Upper lobe of left lung (tissue), 4 donors: ENCODE data around the gene ATN1.

ENCODE experiments used
- CTCF ChIP-seq, 6 experiments: fragments of 450-650 bp in 4 of 6; fragments of 200-600 bp in 2 of 6; sonication (generic) in 2 of 6; IDR thresholded peaks; one replicate each; pipeline ENCODE4 v1.5.1; 2016 to 2019; ENCODE audit warnings: antibody characterized with exemption in 6 of 6
- EP300 ChIP-seq, 4 donors: sonication (generic); formaldehyde crosslinking; IDR thresholded peaks; one replicate each; pipeline ENCODE4 v1.5.1; 2017; ENCODE audit warnings: antibody characterized with exemption in 4 of 4, control low read depth in 2 of 4
- POLR2A ChIP-seq, 4 donors: fragments of 450-650 bp; IDR thresholded peaks; one replicate each; pipeline ENCODE4 v1.5.1; 2016 to 2017; ENCODE audit warnings: antibody characterized with exemption in 4 of 4, mild to moderate bottlenecking in 2 of 4
- POLR2AphosphoS5 ChIP-seq, 2 donors: sonication (generic); formaldehyde crosslinking; IDR thresholded peaks; one replicate each; pipeline ENCODE4 v1.5.1; 2017; ENCODE audit warnings: antibody characterized with exemption in 2 of 2

- TF ChIP-seq CTCF (IDR thresholded peaks at IDR 0.05) (no peak), POLR2AphosphoS5 (IDR thresholded peaks at IDR 0.05) (no peak), EP300 (IDR thresholded peaks at IDR 0.05) (no peak), POLR2A (IDR thresholded peaks at IDR 0.05) (no peak)
These were observed 3.9 kb upstream of the ATN1 start for GRCh38 chr12:6923851-6924250.
